RWPE2 (cell line): ENCODE results near the gene ZNF716.

Experiments used
- ATAC-seq: fragments of 200-7000 bp; cut with Tn5 transposase; 3 replicates; pipeline ENCODE4 v1.9.1; 2021; ENCODE audit warnings: low read depth
- DNase-seq: peaks from one replicate; pipeline ENCODE4 v3.0.0-alpha.2; 2020; ENCODE audit warnings: low spot score
- H3K27ac ChIP-seq: fragments of 450-650 bp; 2 replicates; pipeline ENCODE4 v1.5.1; 2017; ENCODE audit warnings: mild to moderate bottlenecking; ENCODE audit not compliant: poor library complexity, severe bottlenecking
- H3K27me3 ChIP-seq: fragments of 250-450 bp; sonication (Bioruptor Pico); 2 replicates; pipeline ENCODE4 v1.5.1; 2021; ENCODE audit warnings: mild to moderate bottlenecking, moderate library complexity; ENCODE audit not compliant: insufficient read depth, poor library complexity, severe bottlenecking
- H3K36me3 ChIP-seq: fragments of 250-450 bp; sonication (Bioruptor Pico); 2 replicates; pipeline ENCODE4 v1.5.1; 2020; ENCODE audit warnings: low read depth, mild to moderate bottlenecking, moderate library complexity
- H3K4me1 ChIP-seq: fragments of 250-450 bp; sonication (Bioruptor Pico); 2 replicates; pipeline ENCODE4 v1.5.1; 2021; ENCODE audit warnings: mild to moderate bottlenecking, moderate library complexity; ENCODE audit not compliant: insufficient read depth, poor library complexity, severe bottlenecking
- H3K4me3 ChIP-seq: fragments of 250-450 bp; sonication (Bioruptor Pico); 2 replicates; pipeline ENCODE4 v1.5.1; 2021; ENCODE audit warnings: mild to moderate bottlenecking, moderate library complexity; ENCODE audit not compliant: severe bottlenecking
- H3K9me3 ChIP-seq: fragments of 250-450 bp; sonication (Bioruptor Pico); 2 replicates; pipeline ENCODE4 v1.5.1; 2021; ENCODE audit warnings: mild to moderate bottlenecking, moderate library complexity; ENCODE audit not compliant: severe bottlenecking
- CTCF ChIP-seq: fragments of 450-650 bp; IDR thresholded peaks from one replicate; pipeline ENCODE4 v1.5.1; 2017; ENCODE audit warnings: mild to moderate bottlenecking, moderate library complexity; ENCODE audit not compliant: poor library complexity, severe bottlenecking

ZNF716 gene

GRCh38 chr7:57417736-57418135 is 32.2 kb upstream of the ZNF716 start:
- no peak for TF ChIP-seq CTCF
- H3K27ac ChIP-seq = no peak overlapping the region
- H3K4me3 ChIP-seq = no peak overlapping the region
- no peaks in the 10 kb centered on the region for H3K27me3 ChIP-seq
- peaks cover 6% of the 10 kb centered on the region for H3K9me3 ChIP-seq
- no peaks in the 10 kb centered on the region for H3K36me3 ChIP-seq
- no peaks in the 10 kb centered on the region for H3K4me1 ChIP-seq
- DNase-seq = no peak
- no peak for ATAC-seq

GRCh38 chr7:57423768-57424167 is 26.2 kb upstream of the ZNF716 start:
- Histone ChIP-seq H3K27me3 (no peaks in the 10 kb centered on the region), H3K4me3 (no peak overlapping the region), H3K36me3 (no peaks in the 10 kb centered on the region), H3K27ac (no peak overlapping the region), H3K4me1 (no peaks in the 10 kb centered on the region), H3K9me3 (peaks cover 5% of the 10 kb centered on the region)
- ATAC-seq (no peak), DNase-seq (no peak)
- TF ChIP-seq CTCF = no peak

- no peak for ATAC-seq
- Histone ChIP-seq H3K4me3 (no peak overlapping the region), H3K4me1 (no peaks in the 10 kb centered on the region), H3K36me3 (no peaks in the 10 kb centered on the region), H3K27ac (no peak overlapping the region), H3K27me3 (no peaks in the 10 kb centered on the region), H3K9me3 (peaks cover 5% of the 10 kb centered on the region)
- no peak for DNase-seq
- TF ChIP-seq CTCF = no peak
Measured at GRCh38 chr7:57424515-57425238, 25.3 kb upstream of the ZNF716 start.

- no peak for ATAC-seq
- H3K4me3 ChIP-seq = no peak overlapping the region
Measured at GRCh38 chr7:57425239-57425944, 24.6 kb upstream of the ZNF716 start.

More at GRCh38 chr7:57425239-57425944, 24.6 kb upstream of the ZNF716 start:
- Histone ChIP-seq H3K27me3 (no peaks in the 10 kb centered on the region), H3K36me3 (no peaks in the 10 kb centered on the region), H3K4me1 (no peaks in the 10 kb centered on the region), H3K9me3 (peaks cover 5% of the 10 kb centered on the region), H3K27ac (no peak overlapping the region)
- TF ChIP-seq CTCF = no peak
- no peak for DNase-seq
